Transverse colon (tissue), 4 donors: ENCODE measurements around the gene ZBTB34. TPM values are rescaled to one million over a fixed set of nuclear protein-coding genes. Genes with fewer than 3 reads are reported as not detected.

Experiments used
- DNase-seq: peaks from one replicate; pipeline ENCODE4 v3.0.0-alpha.2; 2019
- H3K27ac ChIP-seq, 4 donors: fragments of 200-600 bp; sonication (generic); 2 replicates each; pipeline ENCODE4 v1.5.1; 2016 to 2018; ENCODE audit warnings: inconsistent platforms in 4 of 4
- H3K27me3 ChIP-seq: fragments of 200-600 bp; sonication (generic); 2 replicates; pipeline ENCODE4 v1.5.1; 2017; ENCODE audit warnings: inconsistent platforms
- H3K36me3 ChIP-seq, 4 donors: fragments of 200-600 bp; sonication (generic); 2 replicates each; pipeline ENCODE4 v1.5.1; 2017 to 2019; ENCODE audit warnings: inconsistent platforms in 4 of 4
- H3K4me1 ChIP-seq, 4 donors: fragments of 200-600 bp; sonication (generic); 2 replicates each; pipeline ENCODE4 v1.5.1; 2017 to 2020; ENCODE audit warnings: inconsistent platforms in 4 of 4
- H3K4me3 ChIP-seq, 4 donors: fragments of 200-600 bp; sonication (generic); 1 replicate in 1 of 4; 2 replicates in 3 of 4; pipeline versions ENCODE4 v1.5.1 to v1.6.1; 2017 to 2019; ENCODE audit warnings: inconsistent platforms in 4 of 4
- H3K9me3 ChIP-seq, 2 donors: fragments of 200-600 bp; sonication (generic); 2 replicates each; pipeline ENCODE4 v1.5.1; 2017 to 2019; ENCODE audit warnings: inconsistent platforms in 2 of 2
- CTCF ChIP-seq, 5 experiments: fragments of 200-600 bp in 3 of 5; fragments of 450-650 bp in 2 of 5; sonication (generic) in 3 of 5; IDR thresholded peaks; 1 replicate in 2 of 5; 2 replicates in 3 of 5; pipeline ENCODE4 v1.5.1; 2016 to 2017; ENCODE audit warnings: antibody characterized with exemption in 5 of 5, inconsistent platforms in 3 of 5, mild to moderate bottlenecking in 2 of 5, moderate library complexity in 1 of 5
- EP300 ChIP-seq: sonication (generic); formaldehyde crosslinking; IDR thresholded peaks from one replicate; pipeline ENCODE4 v1.6.1; 2017; ENCODE audit warnings: antibody characterized with exemption, low read depth
- POLR2A ChIP-seq: fragments of 450-650 bp; IDR thresholded peaks from one replicate; pipeline ENCODE4 v1.6.1; 2016; ENCODE audit warnings: antibody characterized with exemption, mild to moderate bottlenecking, moderate library complexity
- POLR2AphosphoS5 ChIP-seq, 3 donors: sonication (generic); formaldehyde crosslinking; IDR thresholded peaks; one replicate each; pipeline ENCODE4 v1.6.1; 2016; ENCODE audit warnings: antibody characterized with exemption in 3 of 3
- WGBS, 2 donors: methylation state at CpG; one replicate each; pipeline ENCODE4 v1.1.5; 2018; ENCODE audit warnings: low coverage in 1 of 2; 5-methylcytosine and 5-hydroxymethylcytosine counted together
- in situ Hi-C, 4 donors: fragments of 200-750 bp; cut with MboI; loops; one replicate each; pipeline versions ENCODE4 v1.15.0 to v1.15.1; 2017; ENCODE audit warnings: low sequenced_read_pairs in 3 of 4, low pct_ligation_motif_present in 1 of 4, low pct_unique_long_range_greater_than_20kb in 1 of 4
- intact Hi-C: fragments of 100-400 bp; cut with DNase I; formaldehyde crosslinking; loops from one replicate; pipeline ENCODE4 v1.15.1; 2023; ENCODE audit warnings: low total_unique reads
- total RNA-seq, 4 donors: library from RNA; depleted of rRNA; stranded (reverse); fragments of >200 nt; gene quantifications; one replicate each; pipeline ENCODE4 v1.1.0, GENCODE V29; 2016

The ZBTB34 gene
- total RNA-seq, 4 donors from 2014 or later, result 6.0 to 14.9 (median 10.3) TPM

- H3K9me3 ChIP-seq, result no peaks in the 10 kb centered on the region
- DNase-seq, result no peak
- H3K27me3 ChIP-seq, result no peaks in the 10 kb centered on the region
- in situ Hi-C loops (no loop called here), intact Hi-C loops (no loop called here)
- peaks cover 0 to under 1% (median 0%) of the 10 kb centered on the region in 4 donors for H3K4me1 ChIP-seq
- 98 to 100% methylated on average over 1 to 24 of the region's 24 CpGs for WGBS, 2 donors
- H3K36me3 ChIP-seq, result peaks cover 0 to 14% (median 11%) of the 10 kb centered on the region in 4 donors
- TF ChIP-seq POLR2A, result no peak
- TF ChIP-seq CTCF (IDR thresholded peaks at IDR 0.05), result no peak
- no peak for TF ChIP-seq EP300
- TF ChIP-seq POLR2AphosphoS5 (IDR thresholded peaks at IDR 0.05), result no peak
- H3K4me3 ChIP-seq, result no peak overlapping the region
- H3K27ac ChIP-seq, result no peak overlapping the region
These were observed 27.4 kb upstream of the ZBTB34 start for GRCh38 chr9:126833020-126833419.

- DNase-seq, result no peak
- intact Hi-C loops, result no loop called here
- H3K27ac ChIP-seq, result no peak overlapping the region
- 84 to 90% methylated on average over 4 to 8 of the region's 8 CpGs for WGBS, 2 donors
- H3K4me3 ChIP-seq, result no peak overlapping the region
- no peak for TF ChIP-seq EP300
- in situ Hi-C loops, result no loop called here
- peaks cover 0 to 14% (median 11%) of the 10 kb centered on the region in 4 donors for H3K36me3 ChIP-seq
- peaks cover 0 to 3% (median 1%) of the 10 kb centered on the region in 4 donors for H3K4me1 ChIP-seq
- no peaks in the 10 kb centered on the region for H3K27me3 ChIP-seq
- H3K9me3 ChIP-seq, result no peaks in the 10 kb centered on the region
These were observed 26.6 kb upstream of the ZBTB34 start for GRCh38 chr9:126833710-126834345.

GRCh38 chr9:126834672-126835071, 25.8 kb upstream of the ZBTB34 start:
- H3K27ac ChIP-seq, result no peak overlapping the region
- no peak overlapping the region for H3K4me3 ChIP-seq
- intact Hi-C loops, result no loop called here
- H3K27me3 ChIP-seq, result no peaks in the 10 kb centered on the region
- TF ChIP-seq POLR2AphosphoS5 (IDR thresholded peaks at IDR 0.05), result no peak
- no peak for TF ChIP-seq EP300
- no peak for TF ChIP-seq POLR2A
- TF ChIP-seq CTCF (IDR thresholded peaks at IDR 0.05), result no peak
- 96 to 100% methylated on average over 2 of the region's 2 CpGs for WGBS, 2 donors
- in situ Hi-C loops, result no loop called here
- peaks cover 0 to 14% (median 11%) of the 10 kb centered on the region in 4 donors for H3K36me3 ChIP-seq
- peaks cover 0 to 3% (median 1%) of the 10 kb centered on the region in 4 donors for H3K4me1 ChIP-seq
- DNase-seq, result no peak
- no peaks in the 10 kb centered on the region for H3K9me3 ChIP-seq

- Histone ChIP-seq H3K27ac (no peak overlapping the region), H3K4me1 (peaks cover 0 to 3% (median 1%) of the 10 kb centered on the region in 4 donors), H3K27me3 (no peaks in the 10 kb centered on the region), H3K36me3 (peaks cover 0 to 14% (median 11%) of the 10 kb centered on the region in 4 donors), H3K9me3 (no peaks in the 10 kb centered on the region), H3K4me3 (no peak overlapping the region)
- intact Hi-C loops (no loop called here), in situ Hi-C loops (no loop called here)
- no peak for DNase-seq
- TF ChIP-seq POLR2A, result no peak
- TF ChIP-seq CTCF (IDR thresholded peaks at IDR 0.05), result no peak
- 84% methylated on average over 2 of the region's 2 CpGs for WGBS, 2 donors
These were observed 24.2 kb upstream of the ZBTB34 start for GRCh38 chr9:126836216-126836615.
